Gastroesophageal sphincter (tissue), 3 donors: ENCODE results near the gene SEPTIN2.

Source experiments
- CTCF ChIP-seq, 4 experiments: fragments of 200-600 bp in 2 of 4; fragments of 450-650 bp in 2 of 4; sonication (generic) in 1 of 4; IDR thresholded peaks; one replicate each; pipeline ENCODE4 v1.5.1; 2017 to 2019; ENCODE audit warnings: antibody characterized with exemption in 4 of 4, mild to moderate bottlenecking in 2 of 4, moderate library complexity in 2 of 4
- EP300 ChIP-seq: sonication (generic); formaldehyde crosslinking; IDR thresholded peaks from one replicate; pipeline ENCODE4 v1.6.1; 2017; ENCODE audit warnings: antibody characterized with exemption, mild to moderate bottlenecking
- POLR2A ChIP-seq, 2 donors: fragments of 450-650 bp; IDR thresholded peaks; one replicate each; pipeline ENCODE4 v1.6.1; 2017; ENCODE audit warnings: antibody characterized with exemption in 2 of 2, mild to moderate bottlenecking in 2 of 2, moderate library complexity in 1 of 2
- POLR2AphosphoS5 ChIP-seq: sonication (generic); formaldehyde crosslinking; IDR thresholded peaks from one replicate; pipeline ENCODE4 v1.6.1; 2017; ENCODE audit warnings: antibody characterized with exemption

DNA sequence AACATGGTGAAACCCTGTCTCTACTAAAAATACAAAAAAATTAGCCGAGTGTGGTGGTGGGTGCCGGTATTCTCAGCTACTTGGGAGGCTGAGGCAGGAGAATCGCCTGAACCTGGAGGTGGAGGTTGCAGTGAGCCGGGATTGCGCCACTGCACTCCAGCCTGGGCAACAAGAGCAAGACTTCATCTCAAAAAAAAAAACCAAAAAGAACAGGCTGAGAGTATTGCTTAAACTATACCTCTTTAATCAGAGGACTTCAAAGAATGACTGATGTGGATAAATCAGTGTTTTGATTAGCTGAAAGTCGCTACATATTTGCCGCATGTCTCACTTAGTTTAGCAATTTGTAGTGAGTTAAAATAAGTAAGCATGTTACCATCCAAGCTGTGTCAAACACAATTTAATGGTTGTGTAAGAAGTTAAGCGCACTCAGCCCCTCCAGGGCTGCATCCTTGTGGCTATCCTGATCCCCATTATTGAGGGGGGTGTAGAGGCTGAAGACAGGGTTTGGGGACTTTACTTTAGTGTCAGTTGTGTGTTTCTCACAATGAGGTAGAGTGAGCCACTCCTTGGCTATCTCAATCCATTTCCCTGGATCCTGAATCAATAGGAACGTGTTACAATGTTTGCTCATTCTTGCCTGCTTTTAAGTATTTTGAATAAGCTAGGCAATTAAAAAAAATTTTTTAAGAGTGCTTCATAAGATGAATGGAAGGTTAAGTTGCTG, 29.4 kb downstream of the SEPTIN2 start:
- TF ChIP-seq CTCF (IDR thresholded peaks at IDR 0.05) (no peak), EP300 (no peak), POLR2A (IDR thresholded peaks at IDR 0.05) (no peak), POLR2AphosphoS5 (no peak)
